ENCODE measurements around the gene INTS4. TPM values are rescaled to one million over a fixed set of nuclear protein-coding genes. Genes with fewer than 3 reads are reported as not detected.
"Not testable (repeated sequence)": the region's sequence is repeated elsewhere in the genome, so short reads cannot be mapped to it uniquely, and the experiment has no call there.

Gene INTS4
- total and polyA plus RNA-seq, 2 of the 4 experiments (the other 2 are of a cell fraction): 24.0 to 52.5 TPM

DNA sequence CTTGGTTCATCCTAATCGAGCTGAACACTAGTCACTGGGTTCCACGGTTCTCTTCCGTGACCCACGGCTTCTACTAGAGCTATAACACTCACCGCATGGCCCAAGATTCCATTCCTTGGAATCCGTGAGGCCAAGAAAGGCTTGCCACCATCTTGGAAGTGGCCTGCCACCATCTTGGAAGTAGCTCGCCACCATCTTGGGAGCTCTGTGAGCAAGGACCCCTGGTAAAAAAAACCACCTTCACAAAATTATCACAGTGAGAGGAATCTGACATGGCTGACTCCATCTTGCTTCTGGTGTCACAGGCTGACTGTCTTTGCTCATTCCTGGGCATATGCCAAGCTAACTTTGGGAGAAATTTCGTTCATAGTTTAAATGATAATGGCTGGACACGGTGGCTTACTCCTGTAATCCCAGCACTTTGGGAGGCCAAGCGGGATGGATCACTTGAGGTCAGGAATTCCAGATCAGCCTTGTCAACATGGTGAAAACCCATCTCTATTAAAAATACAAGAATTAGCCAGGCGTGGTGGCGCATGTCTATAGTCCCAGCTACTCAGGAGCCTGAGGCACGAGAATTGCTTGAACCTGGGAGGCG is 47.5 kb upstream of the INTS4 start (continued):
- TF ChIP-seq, protein P1, sequence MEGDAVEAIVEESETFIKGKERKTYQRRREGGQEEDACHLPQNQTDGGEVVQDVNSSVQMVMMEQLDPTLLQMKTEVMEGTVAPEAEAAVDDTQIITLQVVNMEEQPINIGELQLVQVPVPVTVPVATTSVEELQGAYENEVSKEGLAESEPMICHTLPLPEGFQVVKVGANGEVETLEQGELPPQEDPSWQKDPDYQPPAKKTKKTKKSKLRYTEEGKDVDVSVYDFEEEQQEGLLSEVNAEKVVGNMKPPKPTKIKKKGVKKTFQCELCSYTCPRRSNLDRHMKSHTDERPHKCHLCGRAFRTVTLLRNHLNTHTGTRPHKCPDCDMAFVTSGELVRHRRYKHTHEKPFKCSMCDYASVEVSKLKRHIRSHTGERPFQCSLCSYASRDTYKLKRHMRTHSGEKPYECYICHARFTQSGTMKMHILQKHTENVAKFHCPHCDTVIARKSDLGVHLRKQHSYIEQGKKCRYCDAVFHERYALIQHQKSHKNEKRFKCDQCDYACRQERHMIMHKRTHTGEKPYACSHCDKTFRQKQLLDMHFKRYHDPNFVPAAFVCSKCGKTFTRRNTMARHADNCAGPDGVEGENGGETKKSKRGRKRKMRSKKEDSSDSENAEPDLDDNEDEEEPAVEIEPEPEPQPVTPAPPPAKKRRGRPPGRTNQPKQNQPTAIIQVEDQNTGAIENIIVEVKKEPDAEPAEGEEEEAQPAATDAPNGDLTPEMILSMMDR (conservative IDR thresholded peaks at IDR 0.05; ENCODE audit: low read depth, low read length): no peak
- TF ChIP-seq BHLHE40 (IDR thresholded peaks at IDR 0.05; ENCODE audit: low read depth, low read length): no peak

DNA sequence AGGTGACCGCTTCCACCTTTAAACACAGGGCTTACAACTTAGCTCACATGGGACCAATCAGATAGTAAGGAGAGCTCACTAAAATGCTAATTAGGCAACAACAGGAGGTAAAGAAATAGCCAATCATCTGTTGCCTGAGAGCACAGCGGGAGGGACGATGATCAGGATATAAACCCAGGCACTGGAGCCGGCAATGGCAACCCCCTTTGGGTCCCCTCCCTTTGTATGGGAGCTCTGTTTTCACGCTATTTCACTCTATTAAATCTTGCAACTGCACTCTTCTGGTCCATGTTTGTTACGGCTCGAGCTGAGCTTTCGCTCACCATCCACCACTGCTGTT is 46.9 kb upstream of the INTS4 start:
- H3K56ac ChIP-seq (ENCODE audit: extremely low read depth, insufficient read depth, low read length); DNase-seq; H3K9ac ChIP-seq (ENCODE audit: low read depth, low read length); POLR2A ChIA-PET (ENCODE audit: unreplicated experiment); H3K4me3 ChIP-seq (ENCODE audit: insufficient read depth, low read depth, low read length); H3K4me2 ChIP-seq (ENCODE audit: low read depth, low read length); H3K27ac ChIP-seq (ENCODE audit: insufficient read depth, low read length); intact Hi-C loops (cut with micrococcal nuclease); H4K91ac ChIP-seq (ENCODE audit: insufficient read depth, low read depth, low read length); BruUV-seq (replicated peaks); H3K36me3 ChIP-seq (ENCODE audit: control insufficient read depth, insufficient read depth, low read length); CTCF ChIA-PET; H3K27me3 ChIP-seq (ENCODE audit: control insufficient read depth, insufficient read depth, low read length); H3K18ac ChIP-seq (ENCODE audit: low read depth, low read length); H2AK9ac ChIP-seq (replicated peaks; ENCODE audit: low read depth, low read length, poor library complexity); H3K9me3 ChIP-seq (ENCODE audit: control insufficient read depth, insufficient read depth, low read length); dilution Hi-C loops (cut with HindIII; ENCODE audit: low sequenced_read_pairs, unreplicated experiment); H4K5ac ChIP-seq (ENCODE audit: low read depth, low read length); H4K20me1 ChIP-seq (ENCODE audit: insufficient read depth, low read length); H2AK5ac ChIP-seq (ENCODE audit: low read depth, low read length); H3K23ac ChIP-seq (ENCODE audit: low read depth, low read length); H2AFZ ChIP-seq (replicated peaks; ENCODE audit: low read length, poor library complexity); H2BK5ac ChIP-seq (ENCODE audit: low read depth, low read length, poor library complexity, severe bottlenecking); in situ Hi-C loops (cut with MboI; ENCODE audit: low sequenced_read_pairs); ATAC-seq (ENCODE audit: low read depth): not testable (repeated sequence)
- Histone ChIP-seq H2BK120ac (ENCODE audit: low read depth, low read length) (peak overlapping the region; percentile 98; the same call in 1 of the 2 replicates), H3K4ac (ENCODE audit: low read depth, low read length) (peak overlapping the region; percentile 99), H4K8ac (ENCODE audit: low read depth in 2 of 2, low read length in 2 of 2) (peak overlapping the region; percentile 93 to 98; a peak in 2 of 4 replicates), H3K79me1 (ENCODE audit: low read depth in 1 of 2, low read length in 2 of 2) (peaks cover 0 to 10% of the 10 kb centered on the region in 2 experiments; a peak in 2 of 4 replicates), H3K9me1 (ENCODE audit: insufficient read depth, low read length) (peaks cover 14% of the 10 kb centered on the region; the same call in 1 of the 2 replicates), H2BK15ac (ENCODE audit: low read depth, low read length) (peak overlapping the region; percentile 94; the same call in 1 of the 3 replicates), H2BK20ac (ENCODE audit: low read depth, low read length) (peak overlapping the region; percentile 97), H3K4me1 (ENCODE audit: control insufficient read depth, insufficient read depth, low read length) (peaks cover 19% of the 10 kb centered on the region), H3K14ac (replicated peaks; ENCODE audit: low read depth, low read length) (peak overlapping the region; percentile 99; the same call in 1 of the 2 replicates)
- 91% methylated on average over 5 of the region's 8 CpGs; no CpG with 5 or more reads in 1 of the 2 experiments for WGBS, 2 experiments (ENCODE audit: extremely low coverage in 2 of 2, insufficient read length in 1 of 2)

All from IMR-90 (cell line).